GM12872 (cell line): ENCODE data around the gene FAM114A1.

Experiments used
- CTCF ChIP-seq: IDR thresholded peaks from 3 replicates; pipeline ENCODE4 v1.5.1; 2011; ENCODE audit warnings: low read depth, mild to moderate bottlenecking, low read length, moderate library complexity; ENCODE audit not compliant: insufficient read depth

FAM114A1 gene

GRCh38 chr4:38842994-38843393 lies 24.6 kb upstream of the FAM114A1 start:
- TF ChIP-seq CTCF: no peak

- no peak for TF ChIP-seq CTCF
These were observed 21.6 kb upstream of the FAM114A1 start for GRCh38 chr4:38846015-38846414.

GRCh38 chr4:38855466-38855865 lies 12.1 kb upstream of the FAM114A1 start:
- no peak for TF ChIP-seq CTCF

DNA sequence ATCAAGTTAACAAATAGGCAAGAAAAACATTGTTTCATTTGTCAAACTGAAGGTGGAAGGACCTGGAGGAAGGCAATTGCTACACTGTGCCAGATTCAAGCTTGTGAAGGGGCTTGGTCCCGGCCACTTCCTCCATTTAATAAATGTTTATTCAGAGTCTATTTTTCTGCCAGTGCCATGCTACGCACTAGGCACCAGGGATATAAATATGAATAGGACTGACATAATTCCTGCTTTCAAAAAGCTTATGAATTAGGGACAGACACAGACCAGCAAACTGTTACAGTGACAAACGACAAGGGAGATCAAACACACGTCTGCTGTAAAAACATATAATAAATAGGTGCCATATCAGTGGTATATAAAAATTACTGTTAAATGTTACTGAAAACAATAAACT lies 11.6 kb upstream of the FAM114A1 start:
- no peak for TF ChIP-seq CTCF

GRCh38 chr4:38856524-38857337 lies 10.9 kb upstream of the FAM114A1 start, which contains the start of gene TLR6:
Gene TLR6 (minus strand): TSS chr4:38856817. CDS start chr4:38829473, 27,344 bp downstream.
- TF ChIP-seq CTCF: peak; percentile 67

DNA sequence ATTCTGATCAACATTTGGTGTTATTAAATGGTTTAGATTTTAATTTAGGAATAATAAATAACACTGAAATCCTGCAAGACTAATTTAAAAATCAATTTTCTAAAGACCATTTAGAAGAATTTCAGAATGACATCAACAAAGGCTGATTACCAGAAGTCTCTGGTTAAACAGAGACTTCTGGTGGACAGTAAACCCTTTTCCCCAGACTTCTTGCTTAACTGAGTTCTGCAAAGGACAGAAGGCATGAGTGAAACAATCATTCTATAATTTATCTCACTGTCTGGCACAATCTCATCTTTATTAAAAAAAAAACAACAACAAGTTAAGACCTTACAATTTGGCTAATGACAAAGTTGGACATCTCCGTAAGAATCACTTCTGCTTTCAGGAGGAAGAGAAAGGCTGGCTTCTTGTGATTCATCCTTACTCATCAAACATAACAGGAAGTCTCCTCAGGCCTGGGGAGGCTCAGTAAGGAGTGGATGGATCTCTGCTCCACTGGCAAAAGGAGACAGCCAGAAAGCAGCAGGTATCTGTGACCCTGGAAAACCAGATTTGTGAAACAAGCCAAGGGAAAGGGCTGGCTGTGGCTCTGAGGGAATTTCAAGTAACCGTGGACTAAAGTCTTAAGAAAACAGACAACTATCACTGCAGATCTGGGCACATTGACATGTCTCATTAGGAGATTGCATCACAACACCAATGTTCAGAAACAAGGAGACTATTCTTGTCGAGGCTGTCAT lies 10.1 kb upstream of the FAM114A1 start:
- no peak for TF ChIP-seq CTCF

GRCh38 chr4:38858097-38858420 lies 9.5 kb upstream of the FAM114A1 start:
- TF ChIP-seq CTCF: no peak
